Esophagus squamous epithelium (tissue), 5 donors: ENCODE measurements around the gene CTCF. TPM values are rescaled to one million over a fixed set of nuclear protein-coding genes. Genes with fewer than 3 reads are reported as not detected.
"Not testable (repeated sequence)": the region's sequence is repeated elsewhere in the genome, so short reads cannot be mapped to it uniquely, and the experiment has no call there.

Source experiments
- DNase-seq: peaks from one replicate; lab custom pipeline; 2025; lab: John Stamatoyannopoulos, UW
- H3K27ac ChIP-seq, 4 donors: fragments of 200-600 bp; sonication (generic); one replicate each; pipeline ENCODE4 v1.5.1; 2016 to 2019; ENCODE audit warnings: mild to moderate bottlenecking in 1 of 4
- H3K27me3 ChIP-seq, 4 donors: fragments of 200-600 bp; sonication (generic); 1 replicate in 3 of 4; 2 replicates in 1 of 4; pipeline versions ENCODE4 v1.5.1 to v1.6.0; 2017 to 2021; ENCODE audit warnings: antibody characterized with exemption in 1 of 4
- H3K36me3 ChIP-seq, 3 donors: fragments of 200-600 bp; sonication (generic); one replicate each; pipeline ENCODE4 v1.5.1; 2016 to 2019
- H3K4me1 ChIP-seq, 3 donors: fragments of 200-600 bp; sonication (generic); one replicate each; pipeline ENCODE4 v1.5.1; 2017 to 2019
- H3K4me3 ChIP-seq, 4 donors: fragments of 200-600 bp; sonication (generic); 1 replicate in 3 of 4; 2 replicates in 1 of 4; pipeline ENCODE4 v1.5.1; 2016 to 2019; ENCODE audit warnings: mild to moderate bottlenecking in 2 of 4, moderate library complexity in 1 of 4
- H3K9me3 ChIP-seq, 3 donors: fragments of 200-600 bp; sonication (generic); one replicate each; pipeline ENCODE4 v1.5.1; 2016 to 2019
- CTCF ChIP-seq, 6 experiments: fragments of 450-650 bp in 4 of 6; fragments of 200-600 bp in 2 of 6; sonication (generic) in 2 of 6; IDR thresholded peaks; one replicate each; pipeline ENCODE4 v1.5.1; 2016 to 2019; ENCODE audit warnings: antibody characterized with exemption in 6 of 6, mild to moderate bottlenecking in 4 of 6, moderate library complexity in 4 of 6
- POLR2A ChIP-seq, 4 donors: fragments of 450-650 bp; IDR thresholded peaks; one replicate each; pipeline ENCODE4 v1.6.1; 2017; ENCODE audit warnings: antibody characterized with exemption in 4 of 4, mild to moderate bottlenecking in 4 of 4, moderate library complexity in 3 of 4
- WGBS, 2 donors: methylation state at CpG; one replicate each; pipeline ENCODE4 v1.1.5; 2018; 5-methylcytosine and 5-hydroxymethylcytosine counted together
- intact Hi-C: fragments of 100-400 bp; cut with DNase I; formaldehyde crosslinking; loops from one replicate; pipeline ENCODE4 v1.15.0; 2022
- total RNA-seq, 4 donors: library from RNA; depleted of rRNA; stranded (reverse); fragments of >200 nt; gene quantifications; one replicate each; pipeline ENCODE4 v1.1.0, GENCODE V29; 2016
- donor health status: DM: yes; HTN: yes; CAD: no.

Gene CTCF
- total RNA-seq, 4 donors from 2014 or later, result 29.9 to 35.5 (median 33.5) TPM

GRCh38 chr16:67529582-67530012 is 32.7 kb upstream of the CTCF start:
- peak overlapping the region; percentile 53 to 87 (median 66) for H3K4me3 ChIP-seq
- no peaks in the 10 kb centered on the region for H3K9me3 ChIP-seq
- WGBS, 2 donors, result 2 to 24% methylated on average over 5 of the region's 16 CpGs
- intact Hi-C loops, result no loop called here
- H3K27me3 ChIP-seq, result peaks cover 0 to 33% (median 0%) of the 10 kb centered on the region in 4 donors
- H3K36me3 ChIP-seq, result no peaks in the 10 kb centered on the region
- peak overlapping the region; percentile 79 to 92 (median 86) for H3K27ac ChIP-seq
- TF ChIP-seq CTCF (IDR thresholded peaks at IDR 0.05), result no peak
- TF ChIP-seq POLR2A (IDR thresholded peaks at IDR 0.05), result no peak
- peaks cover 19 to 64% (median 23%) of the 10 kb centered on the region in 3 donors for H3K4me1 ChIP-seq
- no peak for DNase-seq

GRCh38 chr16:67530013-67530939 is 32.0 kb upstream of the CTCF start:
- TF ChIP-seq POLR2A (IDR thresholded peaks at IDR 0.05) (peak in 2 of 4 donors; percentile 59 to 76), CTCF (IDR thresholded peaks at IDR 0.05) (no peak)
- H3K9me3 ChIP-seq, result no peaks in the 10 kb centered on the region
- intact Hi-C loops, result no loop called here
- H3K4me3 ChIP-seq, result peak overlapping the region; percentile 53 to 87 (median 66)
- peaks cover 0 to 33% (median 0%) of the 10 kb centered on the region in 4 donors for H3K27me3 ChIP-seq
- no peaks in the 10 kb centered on the region for H3K36me3 ChIP-seq
- no peak for DNase-seq
- peaks cover 19 to 71% (median 23%) of the 10 kb centered on the region in 3 donors for H3K4me1 ChIP-seq
- 11 to 26% methylated on average over 5 to 6 of the region's 48 CpGs for WGBS, 2 donors
- H3K27ac ChIP-seq, result peak overlapping the region; percentile 79 to 92 (median 86)

- Histone ChIP-seq H3K9me3 (no peaks in the 10 kb centered on the region), H3K27ac (peak overlapping the region; percentile 79 to 92 (median 86)), H3K4me1 (peaks cover 20 to 79% (median 23%) of the 10 kb centered on the region in 3 donors), H3K36me3 (no peaks in the 10 kb centered on the region), H3K4me3 (peak overlapping the region in 1 of 4 donors; percentile 87), H3K27me3 (peaks cover 0 to 33% (median 0%) of the 10 kb centered on the region in 4 donors)
- no peak for TF ChIP-seq CTCF (IDR thresholded peaks at IDR 0.05)
- TF ChIP-seq POLR2A (IDR thresholded peaks at IDR 0.05), result no peak
- DNase-seq, result no peak
- WGBS, 2 donors, result 75 to 79% methylated on average over 3 of the region's 4 CpGs
- intact Hi-C loops, result no loop called here
These were observed 31.1 kb upstream of the CTCF start for GRCh38 chr16:67531247-67531646.

- Histone ChIP-seq H3K36me3 (no peaks in the 10 kb centered on the region), H3K27me3 (peaks cover 0 to 33% (median 0%) of the 10 kb centered on the region in 4 donors), H3K27ac (no peak overlapping the region), H3K9me3 (no peaks in the 10 kb centered on the region), H3K4me3 (no peak overlapping the region), H3K4me1 (peaks cover 24 to 95% (median 25%) of the 10 kb centered on the region in 3 donors)
- intact Hi-C loops, result no loop called here
- 74 to 80% methylated on average over 9 of the region's 9 CpGs for WGBS, 2 donors
- TF ChIP-seq CTCF (IDR thresholded peaks at IDR 0.05) (no peak), POLR2A (IDR thresholded peaks at IDR 0.05) (no peak)
- DNase-seq, result no peak
These were observed 29.2 kb upstream of the CTCF start for GRCh38 chr16:67533024-67533560.

GRCh38 chr16:67533987-67534386 is 28.3 kb upstream of the CTCF start:
- H3K4me3 ChIP-seq, H3K9me3 ChIP-seq, DNase-seq, H3K27ac ChIP-seq, H3K36me3 ChIP-seq, intact Hi-C loops: not testable (repeated sequence)
- peaks cover 29 to 95% (median 31%) of the 10 kb centered on the region in 3 donors for H3K4me1 ChIP-seq
- 63 to 72% methylated on average over 6 of the region's 6 CpGs for WGBS, 2 donors
- peaks cover 0 to 24% (median 0%) of the 10 kb centered on the region in 4 donors for H3K27me3 ChIP-seq
